K562 (cell line): ENCODE data around the gene CDC42EP5. TPM values are rescaled to one million over a fixed set of nuclear protein-coding genes. Genes with fewer than 3 reads are reported as not detected.
A peak's percentile ranks its signal among the peaks of the same experiment; 100 is the strongest.

Source experiments
- BACH1 ChIP-seq: fragments of 200-800 bp; sonication (Bioruptor generic); IDR thresholded peaks from 2 replicates; pipeline ENCODE4 v1.6.1; 2016; ENCODE audit warnings: missing genetic modification characterization, missing compliant biosample characterization
- BDP1 ChIP-seq: IDR thresholded peaks from 3 replicates; pipeline ENCODE4 v1.6.1; 2011; ENCODE audit not compliant: insufficient read length, insufficient read depth
- BRCA1 ChIP-seq, 2 experiments: fragments of 450-650 bp in 1 of 2; sonication (generic) in 1 of 2; formaldehyde crosslinking in 1 of 2; IDR thresholded peaks; 2 replicates each; pipeline versions ENCODE4 v1.5.0 to v1.6.1; 2017 to 2020; ENCODE audit warnings: mild to moderate bottlenecking in 1 of 2, missing genetic modification reagents in 1 of 2
- CBX1 ChIP-seq: sonication (generic); IDR thresholded peaks from 2 replicates; pipeline ENCODE4 v1.6.1; 2016; ENCODE audit warnings: antibody characterized with exemption, low read depth, mild to moderate bottlenecking
- CREB1 ChIP-seq, 2 experiments: sonication (generic) in 1 of 2; formaldehyde crosslinking in 1 of 2; IDR thresholded peaks; 2 replicates each; pipeline versions ENCODE4 v1.6.1 to v1.8.0; 2012 to 2022; ENCODE audit warnings: inconsistent platforms in 1 of 2, mild to moderate bottlenecking in 1 of 2, missing genetic modification reagents in 1 of 2, moderate library complexity in 1 of 2
- CREM ChIP-seq: IDR thresholded peaks from 2 replicates; pipeline ENCODE4 v1.6.1; 2014; ENCODE audit warnings: antibody characterized with exemption, low read depth
- EGR1 ChIP-seq: fragments of 450-650 bp; conservative IDR thresholded peaks from 2 replicates; pipeline ENCODE4 v1.6.1; 2017; ENCODE audit warnings: mild to moderate bottlenecking
- ETV6 ChIP-seq, 3 experiments: fragments of 150-350 bp in 1 of 3; sonication (generic) in 1 of 3; formaldehyde crosslinking in 1 of 3; IDR thresholded peaks; 2 replicates each; pipeline versions ENCODE4 v1.6.1 to v1.8.0; 2014 to 2022; ENCODE audit warnings: borderline replicate concordance in 2 of 3, low read depth in 2 of 3, antibody characterized with exemption in 1 of 3, low read length in 1 of 3, mild to moderate bottlenecking in 1 of 3, missing genetic modification reagents in 1 of 3
- HOXB6 ChIP-seq: fragments of 250-450 bp; sonication (Bioruptor Pico); IDR thresholded peaks from 2 replicates; pipeline ENCODE4 v1.5.1; 2022; ENCODE audit warnings: mild to moderate bottlenecking, borderline replicate concordance
- MCM3 ChIP-seq: fragments of 450-650 bp; IDR thresholded peaks from 2 replicates; pipeline ENCODE4 v1.6.1; 2016
- MCM7 ChIP-seq, 2 experiments: fragments of 450-650 bp; IDR thresholded peaks; 2 replicates each; pipeline ENCODE4 v1.6.1; 2016 to 2018
- MTA1 ChIP-seq: fragments of 450-650 bp; IDR thresholded peaks from 2 replicates; pipeline ENCODE4 v1.6.1; 2017; ENCODE audit warnings: borderline replicate concordance
- NUFIP1 ChIP-seq: fragments of 450-650 bp; IDR thresholded peaks from 2 replicates; pipeline ENCODE4 v1.6.1; 2018; ENCODE audit not compliant: partially characterized antibody
- RBM15 ChIP-seq: fragments of 200-400 bp; formaldehyde crosslinking; IDR thresholded peaks from 2 replicates; pipeline ENCODE4 v1.6.1; 2018; ENCODE audit warnings: mild to moderate bottlenecking, low read length, moderate library complexity; ENCODE audit not compliant: insufficient read depth
- SAFB2 ChIP-seq: fragments of 200-400 bp; formaldehyde crosslinking; IDR thresholded peaks from 2 replicates; pipeline ENCODE4 v1.6.1; 2018; ENCODE audit warnings: borderline replicate concordance, low read length, low read depth, moderate library complexity; ENCODE audit not compliant: severe bottlenecking
- SMC3 ChIP-seq: conservative IDR thresholded peaks from 2 replicates; pipeline ENCODE4 v1.6.1; 2011; ENCODE audit warnings: low read depth, low read length, improper control_type of control experiment; ENCODE audit not compliant: insufficient read depth
- XRCC5 ChIP-seq: fragments of 200-400 bp; formaldehyde crosslinking; IDR thresholded peaks from 2 replicates; pipeline ENCODE4 v1.6.1; 2017; ENCODE audit warnings: low read depth, mild to moderate bottlenecking, low read length
- polyA plus RNA-seq, 8 experiments: library from polyadenylated mRNA; depleted of rRNA in 4 of 8; stranded (reverse) in 5 of 8; unstranded in 3 of 8; fragments of >200 nt; fragmentation: Nextera tagmentation in 2 of 8; fragmentation: Illumina TruSeq in 1 of 8; extraction: Ambion mirVana in 2 of 8; extraction: Trizol in 1 of 8; gene quantifications; 2 replicates each; pipeline versions ENCODE4 v1.2.1 to v1.2.3, GENCODE V29; 2011 to 2014; ENCODE audit warnings: inconsistent platforms in 1 of 8, missing spikeins in 1 of 8
- total RNA-seq, 7 experiments: library from RNA; depleted of rRNA in 6 of 7; stranded (reverse); fragments of >200 nt in 6 of 7; fragmentation: Illumina TruSeq in 2 of 7; extraction: Trizol in 2 of 7; gene quantifications; 2 replicates each; pipeline versions ENCODE4 v1.2.1 to v1.2.3, GENCODE V29; 2011 to 2021; ENCODE audit warnings: low replicate concordance in 1 of 7
- TF ChIP-seq, protein P1 (sequence below): fragments of 250-450 bp; sonication (Bioruptor Pico); IDR thresholded peaks from 2 replicates; pipeline ENCODE4 v1.8.0; 2021; ENCODE audit warnings: moderate library complexity, mild to moderate bottlenecking, inconsistent platforms

The CDC42EP5 gene
- total and polyA plus RNA-seq, 9 of the 15 experiments (the other 6 are each of a cell fraction or from before 2014, with no cell fraction given): 0.15 to 0.38 TPM; not detected in 7

DNA sequence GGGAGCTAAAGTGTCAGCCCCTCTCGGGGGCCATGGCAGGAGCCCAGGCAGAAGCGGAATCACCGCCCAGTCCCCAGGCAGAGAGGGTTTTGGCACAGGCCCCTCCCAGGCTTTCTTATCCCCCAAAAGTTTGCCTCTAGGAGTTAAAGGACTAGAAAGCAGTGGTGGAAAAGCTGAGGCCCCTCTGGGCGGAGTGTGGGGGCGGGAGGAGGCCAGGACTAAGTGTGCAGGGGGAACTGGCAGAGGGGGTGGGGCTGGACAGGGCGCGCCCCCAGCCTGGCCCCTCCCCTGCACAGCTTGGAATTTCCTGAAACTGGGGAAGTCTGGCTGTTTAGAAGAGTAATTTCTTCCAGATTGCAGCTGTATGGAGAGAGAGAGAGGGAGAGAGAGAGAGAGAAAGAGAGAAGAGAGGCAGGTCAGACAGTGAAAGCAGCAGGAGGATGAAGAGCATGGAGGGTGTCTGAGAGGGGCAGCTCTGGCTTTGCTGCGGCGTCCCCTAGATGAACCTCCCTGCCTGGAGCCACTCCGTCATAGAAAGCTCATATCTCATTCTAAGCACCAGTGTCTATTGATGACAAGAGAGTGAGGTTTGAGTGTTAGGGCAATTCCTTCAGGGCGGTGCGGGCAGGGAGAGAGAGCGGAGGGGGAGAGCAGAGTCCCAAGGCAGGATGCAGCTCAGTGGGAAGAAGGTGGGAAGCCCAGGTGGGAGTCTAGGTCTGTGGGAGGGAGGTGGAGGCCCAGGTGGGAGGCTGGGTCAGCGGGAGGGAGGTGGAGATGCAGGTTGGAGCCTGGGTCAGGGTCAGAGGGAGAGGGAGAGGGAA, at the start of gene CDC42EP5 (continued):
- TF ChIP-seq SAFB2: no peak
- TF ChIP-seq BACH1 (tag): no peak
- peak; percentile 60; the same call in 1 of the 2 replicates for TF ChIP-seq CREB1 (IDR thresholded peaks at IDR 0.05)
- TF ChIP-seq CREB1 (CRISPR knock-in tag; IDR thresholded peaks at IDR 0.05): no peak
- TF ChIP-seq BDP1: no peak
- no peak for TF ChIP-seq NUFIP1
- no peak for TF ChIP-seq MTA1
- peak; percentile 71 for TF ChIP-seq EGR1
- no peak for TF ChIP-seq MCM7 (IDR thresholded peaks at IDR 0.05)
- peak; percentile 26; the same call in 1 of the 2 replicates for TF ChIP-seq CREM
- no peak for TF ChIP-seq XRCC5
- no peak for TF ChIP-seq BRCA1 (IDR thresholded peaks at IDR 0.05)
- no peak for TF ChIP-seq BRCA1 (CRISPR knock-in tag; IDR thresholded peaks at IDR 0.05)
- no peak for TF ChIP-seq MCM3
- TF ChIP-seq SMC3: no peak
- no peak for TF ChIP-seq CBX1
- no peak for TF ChIP-seq ETV6 (IDR thresholded peaks at IDR 0.05; ENCODE audit: borderline replicate concordance in 1 of 2, low read depth in 2 of 2, low read length in 1 of 2)
- TF ChIP-seq ETV6 (CRISPR knock-in tag; IDR thresholded peaks at IDR 0.05; ENCODE audit: borderline replicate concordance): no peak
- no peak for TF ChIP-seq RBM15
- no peak for TF ChIP-seq HOXB6 (CRISPR knock-in tag)
- TF ChIP-seq, protein P1, sequence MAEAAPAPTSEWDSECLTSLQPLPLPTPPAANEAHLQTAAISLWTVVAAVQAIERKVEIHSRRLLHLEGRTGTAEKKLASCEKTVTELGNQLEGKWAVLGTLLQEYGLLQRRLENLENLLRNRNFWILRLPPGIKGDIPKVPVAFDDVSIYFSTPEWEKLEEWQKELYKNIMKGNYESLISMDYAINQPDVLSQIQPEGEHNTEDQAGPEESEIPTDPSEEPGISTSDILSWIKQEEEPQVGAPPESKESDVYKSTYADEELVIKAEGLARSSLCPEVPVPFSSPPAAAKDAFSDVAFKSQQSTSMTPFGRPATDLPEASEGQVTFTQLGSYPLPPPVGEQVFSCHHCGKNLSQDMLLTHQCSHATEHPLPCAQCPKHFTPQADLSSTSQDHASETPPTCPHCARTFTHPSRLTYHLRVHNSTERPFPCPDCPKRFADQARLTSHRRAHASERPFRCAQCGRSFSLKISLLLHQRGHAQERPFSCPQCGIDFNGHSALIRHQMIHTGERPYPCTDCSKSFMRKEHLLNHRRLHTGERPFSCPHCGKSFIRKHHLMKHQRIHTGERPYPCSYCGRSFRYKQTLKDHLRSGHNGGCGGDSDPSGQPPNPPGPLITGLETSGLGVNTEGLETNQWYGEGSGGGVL: no peak
